Central memory CD4-positive, alpha-beta T cell (primary cell): ENCODE results near the gene COL7A1.
"Not testable (repeated sequence)": the region's sequence is repeated elsewhere in the genome, so short reads cannot be mapped to it uniquely, and the experiment has no call there.

Experiments used
- DNase-seq: peaks from one replicate; pipeline ENCODE4 v3.0.0; 2022

The COL7A1 gene

DNA sequence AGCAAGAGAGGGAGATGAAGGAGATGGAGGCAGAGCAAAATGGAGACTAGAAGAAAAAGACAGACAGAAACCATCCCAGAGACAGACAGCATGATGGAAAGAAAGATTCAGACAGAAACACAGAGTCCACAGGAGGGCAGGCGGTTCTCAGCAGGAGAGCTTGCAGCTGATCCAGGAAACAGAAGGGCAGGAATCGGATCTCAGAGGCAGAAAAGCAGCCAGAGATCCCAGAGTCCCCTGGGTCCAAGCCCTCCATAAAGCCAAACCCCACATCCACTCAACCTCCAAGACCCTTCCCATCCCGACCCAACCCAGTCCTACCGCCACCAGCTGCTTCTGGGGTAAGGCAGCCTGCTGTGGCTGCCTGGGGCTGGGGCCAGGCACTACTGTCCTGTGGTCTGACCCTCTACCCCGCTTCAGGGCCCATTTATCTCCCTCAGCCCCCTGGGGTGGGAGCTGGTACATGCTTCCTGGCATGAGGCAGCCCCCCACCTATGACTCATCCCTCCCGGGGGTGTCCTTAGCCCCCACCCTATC lies 31.7 kb downstream of the COL7A1 start, which contains the start of gene UCN2:
Gene UCN2, minus strand, starts transcription at position 400 of the 537 bp plus-strand sequence. CDS start 657 bp downstream, outside the sequence.
- DNase-seq: no peak

GRCh38 chr3:48562367-48563095 lies 32.6 kb downstream of the COL7A1 start:
- DNase-seq: no peak

GRCh38 chr3:48561045-48561736 lies 33.9 kb downstream of the COL7A1 start:
- DNase-seq: no peak

- no peak for DNase-seq
These were observed 34.5 kb downstream of the COL7A1 start for GRCh38 chr3:48560648-48561018.

DNA sequence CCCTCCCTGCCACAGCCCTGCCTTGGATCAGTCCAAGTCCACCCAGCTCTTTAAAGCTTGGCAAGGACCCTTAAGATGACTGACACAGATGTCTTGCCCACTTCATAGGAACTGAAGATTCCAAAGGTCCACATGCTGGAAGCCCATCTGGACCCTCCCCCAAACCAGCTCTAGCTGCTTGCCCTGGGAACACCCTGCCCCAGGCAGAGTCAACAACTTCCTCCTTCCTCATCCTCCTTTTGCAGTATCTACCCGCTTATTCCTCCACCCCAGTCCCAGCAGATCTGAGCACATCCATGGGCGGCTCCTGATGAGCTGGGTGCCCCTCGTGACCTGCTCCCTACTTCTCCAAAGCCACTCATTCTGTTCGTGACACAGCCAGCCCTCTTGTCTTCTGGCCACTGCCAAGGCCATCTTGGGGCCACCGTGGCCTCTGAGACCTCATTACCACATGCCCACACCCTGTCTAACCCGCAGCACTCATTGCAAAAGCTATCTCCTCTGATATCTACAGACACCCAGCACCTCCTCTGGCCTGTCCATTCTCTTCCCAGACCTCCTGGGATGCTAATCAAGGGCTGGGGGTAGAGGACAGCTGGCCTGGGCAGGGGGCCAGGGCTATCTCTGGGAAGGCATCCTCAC lies 36.5 kb downstream of the COL7A1 start:
- DNase-seq: no peak

DNA sequence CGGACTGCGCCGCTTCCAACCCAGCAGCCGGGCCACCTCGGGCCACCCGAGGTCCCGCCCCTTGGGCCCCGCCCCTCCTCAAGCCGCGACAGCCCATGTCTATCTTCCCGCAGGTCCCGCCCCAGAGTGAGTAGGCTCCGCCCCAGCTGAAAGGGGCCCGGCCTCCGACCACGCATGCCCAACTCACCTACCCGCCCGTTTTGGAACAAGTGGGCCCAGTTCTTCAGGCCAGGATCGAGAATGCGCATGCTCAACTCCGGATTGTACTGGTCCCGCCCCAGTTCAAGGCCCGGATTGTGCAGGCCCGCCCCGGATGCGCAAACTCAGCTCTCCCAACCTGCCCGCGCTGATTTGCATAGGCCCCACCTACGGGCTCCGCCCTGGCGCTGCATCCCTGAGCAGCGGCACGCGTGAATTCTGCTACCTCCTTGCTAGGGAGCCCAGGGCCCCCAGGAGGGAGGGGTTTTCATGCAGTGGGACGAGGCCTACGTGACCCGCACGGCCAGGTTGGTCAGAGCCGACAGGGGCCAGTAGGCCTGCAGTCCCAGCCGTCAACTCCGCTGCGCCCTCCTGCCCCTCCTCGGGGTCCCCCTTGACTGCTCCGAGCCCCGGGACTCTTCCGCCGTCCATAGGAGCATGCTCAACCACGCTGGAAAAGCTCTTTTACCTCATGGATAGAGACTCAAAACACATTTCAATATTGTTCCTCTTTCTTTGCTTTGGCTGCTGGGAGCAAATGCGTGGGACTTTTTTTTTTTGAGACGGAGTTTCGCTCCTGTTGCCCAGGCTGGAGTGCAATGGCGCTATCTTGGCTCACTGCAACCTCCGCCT lies 38.1 kb downstream of the COL7A1 start, which contains the start of gene PFKFB4:
Gene PFKFB4, minus strand, starts transcription at position 8 of the 831 bp plus-strand sequence. CDS start 26 bp downstream, outside the sequence.
- DNase-seq: peak; percentile 100

- DNase-seq: no peak
These were observed 39.0 kb downstream of the COL7A1 start for GRCh38 chr3:48555949-48556795.

DNA sequence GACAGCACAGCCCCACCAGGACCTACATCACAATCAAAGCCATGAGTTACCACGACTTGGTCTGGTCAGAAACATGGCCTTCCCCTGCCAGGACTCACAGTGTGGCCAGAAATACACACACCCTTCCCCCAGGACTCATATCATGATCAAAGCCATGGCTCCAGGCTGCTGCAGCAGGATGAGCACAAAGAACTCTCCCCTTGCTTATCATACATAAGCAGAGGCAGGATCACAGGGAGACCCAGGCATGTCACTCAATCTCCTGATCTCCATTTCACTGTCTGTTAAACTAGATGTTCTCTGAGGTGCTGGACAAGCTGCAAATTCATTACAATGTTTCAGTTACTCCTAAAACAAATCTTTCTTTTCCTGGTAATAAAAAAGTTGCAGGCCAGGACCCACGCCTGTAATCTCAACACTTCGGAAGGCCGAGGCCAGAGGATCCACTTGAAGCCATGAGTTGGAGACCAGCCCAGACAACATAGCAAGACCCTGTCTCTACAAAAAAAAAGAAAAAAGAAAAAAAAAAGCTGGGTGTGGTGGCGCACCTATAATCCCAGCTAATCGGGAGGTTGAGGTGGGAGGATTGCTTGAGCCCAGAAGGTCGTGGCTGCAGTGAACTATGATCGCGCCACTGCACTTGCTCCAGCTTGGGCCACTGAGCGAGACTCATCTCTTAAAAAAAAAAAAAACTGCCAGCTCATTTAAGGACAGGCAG lies 39.7 kb downstream of the COL7A1 start:
- DNase-seq: no peak

DNA sequence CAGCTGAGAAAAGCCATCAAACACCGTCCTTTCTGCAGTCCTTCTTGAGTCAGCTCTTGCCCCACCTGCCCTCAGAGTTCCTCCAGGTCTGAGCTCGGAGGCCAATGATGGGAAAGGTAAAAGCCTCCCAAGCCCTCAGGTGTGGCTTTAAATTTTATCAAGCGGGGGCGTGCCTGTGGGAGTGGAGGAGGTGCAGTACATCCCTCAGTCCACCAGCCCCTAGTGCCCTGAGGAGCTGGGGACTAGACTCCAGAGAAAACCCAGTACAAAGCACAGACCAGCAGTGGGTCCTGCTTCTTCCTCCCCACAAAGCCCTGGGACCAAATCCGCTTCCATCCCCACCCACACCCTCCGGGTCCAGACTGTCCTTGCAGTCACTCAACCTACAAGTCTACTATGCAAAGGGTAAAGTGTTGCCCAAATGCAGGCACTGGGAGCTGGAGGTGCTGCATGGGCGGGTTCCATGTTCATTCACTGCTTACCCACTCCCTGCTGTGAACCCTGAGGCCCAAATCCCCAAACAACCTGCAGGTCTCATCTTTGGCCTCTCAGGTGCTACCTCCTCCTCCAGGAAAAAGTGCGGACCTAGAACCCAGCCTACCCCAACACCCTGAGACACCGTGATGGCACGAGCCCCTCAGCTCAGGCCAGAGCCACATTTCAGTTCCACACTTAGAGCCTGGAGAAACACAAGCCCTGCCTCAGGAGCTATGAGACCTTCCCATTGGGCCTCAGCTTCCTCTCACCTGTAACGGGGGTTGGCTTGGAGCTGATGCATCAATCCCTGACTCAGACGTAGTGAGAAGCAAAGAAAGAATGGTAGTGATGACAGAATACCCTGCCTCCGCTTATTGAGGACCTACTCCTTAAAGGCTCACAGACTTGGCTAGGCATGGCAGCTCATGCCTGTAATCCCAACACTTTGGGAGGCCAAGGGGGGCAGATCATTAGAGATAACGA lies 41.0 kb downstream of the COL7A1 start:
- no peak for DNase-seq

GRCh38 chr3:48553361-48553760 lies 41.8 kb downstream of the COL7A1 start:
- DNase-seq: no peak

DNA sequence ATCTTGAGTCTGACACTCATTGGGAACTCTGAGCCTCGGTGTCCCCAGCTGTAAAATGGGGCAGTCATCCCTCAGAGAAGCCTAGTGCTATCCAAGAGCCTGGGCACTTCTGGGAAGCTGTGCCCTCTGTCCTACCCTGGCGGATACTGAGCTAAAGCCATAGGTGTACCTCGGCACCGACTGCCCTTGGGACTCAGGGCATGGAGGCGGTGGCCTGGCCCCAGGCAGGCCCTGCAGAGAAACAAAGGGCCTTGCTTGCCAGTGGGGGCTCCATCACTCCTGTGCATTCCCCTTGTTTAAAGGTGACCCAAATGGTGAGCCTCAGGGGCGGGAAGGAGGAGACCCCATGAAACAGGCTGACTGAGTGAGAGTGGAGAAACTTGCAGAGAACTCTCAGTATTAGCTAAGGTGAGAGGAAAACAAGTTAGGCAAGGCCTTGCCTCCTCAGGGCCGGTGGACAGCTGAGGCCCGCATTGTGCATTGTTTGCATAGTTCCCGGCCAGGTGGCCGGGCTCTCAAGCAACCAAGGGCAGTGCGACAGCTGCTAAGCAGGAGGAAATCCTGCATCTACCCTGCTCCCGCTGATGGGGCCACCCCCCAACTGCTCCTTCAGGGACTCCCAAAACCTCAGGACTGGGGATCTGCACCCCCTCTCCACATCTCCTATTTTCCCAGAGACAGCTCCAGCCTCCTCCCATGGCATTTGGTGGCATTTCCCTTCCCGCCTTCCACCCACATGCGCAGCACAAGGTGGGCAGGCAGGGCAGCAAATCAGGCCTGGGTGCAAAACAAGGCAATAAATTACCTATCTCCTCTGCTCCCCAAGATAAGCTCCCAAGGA lies 42.8 kb downstream of the COL7A1 start:
- DNase-seq: no peak

GRCh38 chr3:48551651-48552050 lies 43.5 kb downstream of the COL7A1 start:
- DNase-seq: not testable (repeated sequence)

- DNase-seq: peak; percentile 71
These were observed 46.1 kb downstream of the COL7A1 start for GRCh38 chr3:48548729-48549705.

GRCh38 chr3:48548126-48548525 lies 47.0 kb downstream of the COL7A1 start:
- no peak for DNase-seq

GRCh38 chr3:48546203-48546829 lies 48.8 kb downstream of the COL7A1 start:
- no peak for DNase-seq

DNA sequence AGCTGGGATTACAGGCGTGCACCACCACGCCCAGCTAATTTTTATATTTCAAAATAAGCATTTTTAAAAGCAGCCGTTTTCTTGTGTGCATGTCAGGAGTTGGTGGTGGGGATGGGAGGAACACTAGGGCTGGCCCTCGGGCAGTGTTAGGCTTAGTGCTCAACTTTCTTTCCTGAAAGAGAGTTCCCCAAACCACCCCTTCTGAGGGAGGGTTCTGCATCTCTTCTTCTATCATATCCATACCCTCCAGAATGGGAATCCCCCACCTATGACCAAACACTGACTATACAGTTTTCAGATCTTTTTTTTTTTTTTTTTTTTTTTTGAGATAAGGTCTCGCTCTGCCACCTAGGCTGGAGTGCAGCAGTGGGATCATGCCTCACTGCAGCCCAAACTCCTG lies 51.0 kb downstream of the COL7A1 start:
- no peak for DNase-seq
